ENCODE results near the gene JARID2. TPM values are rescaled to one million over a fixed set of nuclear protein-coding genes. Genes with fewer than 3 reads are reported as not detected.

JARID2 gene
- total RNA-seq, 8 experiments from 2014 or later = 11.8 to 39.9 (median 30.7) TPM

DNA sequence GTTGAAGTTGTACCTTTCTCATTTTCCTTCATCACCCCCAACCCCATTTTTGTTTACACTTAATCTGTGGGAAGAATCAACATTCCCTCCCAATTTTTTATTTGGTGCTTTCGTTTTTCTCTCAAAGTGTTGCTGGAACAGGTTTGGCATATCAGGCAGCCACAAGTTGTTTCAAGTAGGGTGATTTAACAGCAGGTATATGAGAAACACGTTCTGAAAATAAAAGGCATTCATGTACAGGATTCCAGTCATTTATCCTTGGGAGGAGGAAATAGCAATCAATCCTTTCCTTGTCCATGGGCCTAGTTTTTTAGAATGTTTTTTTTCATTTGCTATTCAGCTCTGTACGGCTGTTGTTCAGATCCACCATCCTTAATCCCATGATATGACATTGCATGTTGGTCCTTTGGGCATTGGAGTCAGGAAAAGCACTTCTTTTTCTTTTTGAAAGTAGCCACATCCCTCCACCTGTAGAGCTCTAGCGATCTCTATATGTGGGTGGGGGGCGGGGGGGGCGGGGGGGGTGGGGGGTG lies 120.2 kb downstream of the JARID2 start:
- Histone ChIP-seq H3K27ac (no peak overlapping the region), H3K4me3 (no peak overlapping the region)

DNA sequence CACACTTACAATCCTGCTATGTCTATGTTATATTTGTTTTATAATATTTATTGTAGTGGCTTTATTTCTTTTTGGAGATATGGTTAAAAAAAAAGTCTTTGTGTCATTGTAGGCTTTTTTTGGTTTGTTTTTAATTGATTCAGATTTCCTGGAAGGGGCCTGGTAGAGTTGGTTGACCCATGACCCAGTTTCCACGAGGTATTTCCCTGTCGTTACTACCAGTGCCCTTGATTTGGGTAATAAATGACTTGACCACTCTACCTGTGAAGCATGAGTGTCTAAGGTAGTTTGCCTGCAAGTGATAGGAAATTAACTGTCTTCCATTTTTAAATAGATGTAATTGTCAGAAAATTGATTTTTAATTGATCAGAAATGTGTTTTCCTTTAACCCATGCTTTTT lies 121.0 kb downstream of the JARID2 start:
- no peak for ATAC-seq (replicated peaks in 6 of 8)
- 57 to 93% (median 80%) methylated on average over 1 to 2 of the region's 2 CpGs; no CpG with 5 or more reads in 2 of the 10 experiments for WGBS, 10 experiments
- H3K4me3 ChIP-seq = no peak overlapping the region
- H3K27ac ChIP-seq = no peak overlapping the region
- peaks cover 60 to 68% of the 10 kb centered on the region in 2 donors for H3K4me1 ChIP-seq (replicated peaks in 1 of 2)
- in situ Hi-C loops (cut with MboI; ENCODE audit: low pct_unique_long_range_greater_than_20kb in 2 of 9, low sequenced_read_pairs in 9 of 9, unreplicated experiment in 9 of 9) = no loop called here

More for the DNA sequence above, 120.2 kb downstream of the JARID2 start:
- WGBS, 10 experiments = 17 to 86% (median 46%) methylated on average over 1 to 3 of the region's 6 CpGs
- in situ Hi-C loops (cut with MboI; ENCODE audit: low pct_unique_long_range_greater_than_20kb in 2 of 9, low sequenced_read_pairs in 9 of 9, unreplicated experiment in 9 of 9) = no loop called here
- ATAC-seq (replicated peaks in 6 of 8) = no peak
- H3K4me1 ChIP-seq (replicated peaks in 1 of 2) = peaks cover 52 to 59% of the 10 kb centered on the region in 2 donors

DNA sequence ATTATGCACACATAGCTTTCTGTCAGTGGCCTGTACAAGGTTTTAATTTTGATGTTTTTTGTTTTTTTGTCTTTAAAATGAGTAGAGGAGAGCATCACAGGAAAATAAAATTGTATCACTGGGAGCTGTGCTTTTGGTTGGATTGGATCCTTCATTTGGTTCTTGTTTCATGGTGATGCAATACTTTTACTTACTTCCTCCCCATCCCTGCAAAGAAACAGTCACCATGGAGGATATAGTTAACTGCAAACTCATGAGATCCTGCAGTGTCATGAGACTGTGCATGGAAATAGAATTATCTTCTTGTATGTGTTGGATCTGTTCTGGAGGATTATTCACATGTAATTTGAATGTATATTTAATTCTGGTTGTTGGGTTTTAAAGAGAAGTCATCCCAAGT lies 122.3 kb downstream of the JARID2 start:
- in situ Hi-C loops (cut with MboI; ENCODE audit: low pct_unique_long_range_greater_than_20kb in 2 of 9, low sequenced_read_pairs in 9 of 9, unreplicated experiment in 9 of 9) = no loop called here
- ATAC-seq (replicated peaks in 6 of 8) = no peak
- H3K27ac ChIP-seq = no peak overlapping the region
- H3K4me3 ChIP-seq = no peak overlapping the region
- peaks cover 63 to 69% of the 10 kb centered on the region in 2 donors for H3K4me1 ChIP-seq (replicated peaks in 1 of 2)

DNA sequence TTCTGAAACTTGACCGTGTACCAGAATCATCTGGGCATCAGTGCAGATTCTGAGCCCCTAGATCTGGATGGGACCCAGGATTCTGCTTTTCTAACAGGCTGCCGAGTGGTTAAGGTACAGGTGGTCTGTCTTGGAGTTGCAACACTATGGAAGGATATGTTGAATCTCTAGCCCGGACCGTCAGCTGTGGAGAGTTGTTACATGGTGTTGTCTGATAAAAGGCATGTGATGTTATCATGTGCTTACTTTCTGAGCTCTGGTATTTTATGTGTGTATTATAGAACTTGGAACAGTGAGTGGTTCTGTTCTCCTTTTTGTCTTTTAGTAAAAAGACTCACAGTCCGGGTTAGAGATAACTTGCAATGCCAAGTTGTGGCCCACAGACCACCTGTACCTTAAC lies 123.0 kb downstream of the JARID2 start:
- no peak for ATAC-seq (replicated peaks in 6 of 8)
- Histone ChIP-seq H3K4me1 (replicated peaks in 1 of 2) (peaks cover 62 to 66% of the 10 kb centered on the region in 2 donors), H3K4me3 (no peak overlapping the region), H3K27ac (no peak overlapping the region)
- WGBS, 10 experiments = 86 to 100% (median 93%) methylated on average over 1 to 5 of the region's 5 CpGs; no CpG with 5 or more reads in 1 of the 10 experiments
- in situ Hi-C loops (cut with MboI; ENCODE audit: low pct_unique_long_range_greater_than_20kb in 2 of 9, low sequenced_read_pairs in 9 of 9, unreplicated experiment in 9 of 9) = no loop called here

DNA sequence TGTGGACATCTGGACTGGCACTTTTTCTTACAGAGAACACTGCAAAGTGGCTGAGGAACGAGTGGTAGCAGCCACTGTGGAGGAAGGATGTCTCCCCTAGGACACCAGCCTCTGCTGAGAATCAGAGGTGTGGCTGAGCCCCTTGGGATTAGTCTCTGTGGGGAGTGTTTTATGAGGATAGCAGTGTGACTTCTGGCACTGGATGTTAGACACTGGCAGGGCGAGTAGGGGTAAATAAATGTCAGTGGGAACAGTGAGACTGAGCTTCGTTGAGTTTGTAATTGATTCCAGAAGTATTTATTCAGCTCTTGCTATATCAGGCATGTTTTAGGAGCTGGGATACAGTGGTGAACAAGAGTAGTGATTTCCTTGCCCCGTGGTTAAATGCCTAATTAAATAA lies 124.0 kb downstream of the JARID2 start:
- ATAC-seq (replicated peaks in 6 of 8) = peak in 4 of 8 experiments; percentile 18 to 35 (median 27)
- Histone ChIP-seq H3K27ac (no peak overlapping the region), H3K4me1 (replicated peaks in 1 of 2) (peaks cover 53 to 57% of the 10 kb centered on the region in 2 donors), H3K4me3 (no peak overlapping the region)
- 0 to 100% (median 75%) methylated on average over 1 to 4 of the region's 4 CpGs for WGBS, 10 experiments
- in situ Hi-C loops (cut with MboI; ENCODE audit: low pct_unique_long_range_greater_than_20kb in 2 of 9, low sequenced_read_pairs in 9 of 9, unreplicated experiment in 9 of 9) = no loop called here

DNA sequence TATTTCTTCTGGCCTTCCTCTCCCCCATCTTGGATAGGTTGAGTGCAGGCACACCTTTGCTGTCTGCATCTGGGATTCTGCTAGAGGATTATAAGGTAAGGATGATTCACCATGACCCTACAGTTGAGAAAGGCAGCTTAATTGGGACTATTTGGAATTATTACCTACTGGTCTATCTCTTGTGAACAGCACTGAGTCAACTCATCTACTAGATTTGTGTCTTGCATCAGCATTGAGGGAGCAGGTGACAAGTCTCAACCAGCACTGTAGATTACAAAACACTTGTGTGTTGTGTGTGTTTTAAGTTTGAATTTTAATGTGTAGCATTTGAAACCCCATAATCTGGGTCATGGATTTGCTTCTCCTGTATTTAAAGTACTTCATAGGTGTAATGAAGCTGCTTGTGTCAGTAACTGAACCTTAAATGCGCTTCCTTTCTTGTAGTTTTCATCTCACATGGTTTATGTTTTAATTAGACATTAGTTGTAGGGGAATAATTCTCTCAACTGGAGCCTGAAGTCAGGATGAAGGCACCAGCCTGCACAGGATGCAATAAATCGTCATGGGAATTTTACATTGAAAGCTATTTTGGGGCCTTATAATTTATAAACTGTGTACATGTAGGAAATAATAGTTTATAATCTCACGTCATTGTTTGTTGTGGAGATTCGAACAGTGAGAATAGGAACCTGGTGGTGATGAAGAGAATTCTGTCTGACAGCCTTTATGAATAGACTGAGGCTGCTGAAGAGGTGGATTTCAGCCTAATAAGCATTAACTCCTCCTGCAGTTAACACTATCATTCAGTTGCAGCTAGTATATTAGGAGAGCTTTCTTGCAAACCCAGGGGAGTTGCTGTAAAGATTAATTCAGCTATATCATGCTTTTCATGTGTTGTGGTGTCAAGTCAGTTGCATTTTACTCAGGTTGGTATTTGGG lies 125.1 kb downstream of the JARID2 start:
- Histone ChIP-seq H3K4me1 (replicated peaks in 1 of 2) (peaks cover 41 to 45% of the 10 kb centered on the region in 2 donors), H3K4me3 (no peak overlapping the region), H3K27ac (no peak overlapping the region)
- WGBS, 10 experiments = 71 to 100% (median 89%) methylated on average over 1 to 4 of the region's 4 CpGs
- in situ Hi-C loops (cut with MboI; ENCODE audit: low pct_unique_long_range_greater_than_20kb in 2 of 9, low sequenced_read_pairs in 9 of 9, unreplicated experiment in 9 of 9) = no loop called here
- peak in 5 of 8 experiments; percentile 44 to 74 (median 63) for ATAC-seq (replicated peaks in 6 of 8)

DNA sequence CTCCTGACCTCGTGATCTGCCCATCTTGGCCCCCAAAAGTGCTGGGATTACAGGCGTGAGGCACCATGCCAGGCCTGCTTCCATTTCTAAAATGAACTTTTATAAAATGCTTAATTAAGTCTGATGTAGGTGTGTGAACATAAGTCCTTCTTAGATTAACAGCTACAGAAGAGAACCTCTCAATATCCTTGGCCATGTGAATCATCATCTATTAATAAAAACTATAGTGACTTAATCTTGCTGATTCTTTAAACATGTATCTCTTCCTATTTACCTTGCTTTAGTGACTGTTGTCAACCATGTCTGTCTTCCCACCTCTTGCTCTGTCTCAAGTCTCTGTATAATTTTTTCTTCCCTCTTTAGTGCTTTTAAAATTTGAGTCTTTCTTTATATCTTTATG lies 127.1 kb downstream of the JARID2 start:
- Histone ChIP-seq H3K4me3 (no peak overlapping the region), H3K4me1 (replicated peaks in 1 of 2) (peaks cover 28% of the 10 kb centered on the region in 2 donors), H3K27ac (no peak overlapping the region)
- in situ Hi-C loops (cut with MboI; ENCODE audit: low pct_unique_long_range_greater_than_20kb in 2 of 9, low sequenced_read_pairs in 9 of 9, unreplicated experiment in 9 of 9) = no loop called here
- no peak for ATAC-seq (replicated peaks in 6 of 8)
- 80 to 100% (median 100%) methylated on average over 1 to 2 of the region's 2 CpGs; no CpG with 5 or more reads in 4 of the 10 experiments for WGBS, 10 experiments

DNA sequence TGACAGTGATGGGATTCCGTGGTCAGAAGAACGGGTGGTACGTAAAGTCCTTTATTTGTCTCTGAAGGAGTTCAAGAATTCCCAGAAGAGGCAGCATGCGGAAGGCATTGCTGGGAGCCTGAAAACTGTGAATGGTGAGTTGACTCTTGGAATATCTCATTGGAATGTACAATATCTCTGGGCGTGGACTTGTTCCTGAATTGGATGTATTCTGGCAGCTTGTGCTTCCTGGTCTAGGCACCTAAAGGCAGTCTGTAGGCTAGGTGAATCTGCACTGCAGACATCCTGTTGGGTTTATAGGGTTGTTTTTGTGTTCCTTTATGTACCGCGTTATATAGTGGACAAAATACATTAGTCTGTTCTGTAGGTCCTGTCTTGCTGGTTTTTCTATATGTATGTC lies 128.2 kb downstream of the JARID2 start:
- H3K27ac ChIP-seq = no peak overlapping the region
- no peak for ATAC-seq (replicated peaks in 6 of 8)
- no peak overlapping the region for H3K4me3 ChIP-seq
- 73 to 100% (median 98%) methylated on average over 2 to 7 of the region's 7 CpGs for WGBS, 10 experiments
- in situ Hi-C loops (cut with MboI; ENCODE audit: low pct_unique_long_range_greater_than_20kb in 2 of 9, low sequenced_read_pairs in 9 of 9, unreplicated experiment in 9 of 9) = no loop called here
- H3K4me1 ChIP-seq (replicated peaks in 1 of 2) = peaks cover 25 to 28% of the 10 kb centered on the region in 2 donors

DNA sequence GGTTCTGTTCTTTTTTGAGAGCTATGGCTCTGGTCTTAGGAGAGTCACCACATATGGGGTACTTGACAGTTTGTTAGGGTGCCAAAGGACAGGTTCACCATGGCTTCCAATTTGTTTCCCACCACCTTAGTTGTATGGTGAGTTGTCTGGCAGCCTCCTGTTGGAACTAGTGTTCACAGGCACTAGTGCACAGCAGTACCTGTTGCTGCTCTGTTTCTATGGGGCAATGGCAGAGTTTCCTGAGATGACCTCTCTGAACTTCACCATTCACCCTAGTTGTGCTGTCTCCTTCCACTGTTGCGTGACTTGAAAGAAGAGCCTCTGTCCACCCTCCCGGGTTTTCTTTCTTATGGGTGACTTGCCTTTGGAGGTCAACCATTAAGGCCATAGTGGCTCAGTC lies 129.1 kb downstream of the JARID2 start:
- no peak for ATAC-seq (replicated peaks in 6 of 8)
- Histone ChIP-seq H3K4me1 (replicated peaks in 1 of 2) (peaks cover 20 to 21% of the 10 kb centered on the region in 2 donors), H3K4me3 (no peak overlapping the region), H3K27ac (no peak overlapping the region)
- 21 to 100% (median 65%) methylated on average over 1 to 2 of the region's 2 CpGs; no CpG with 5 or more reads in 5 of the 10 experiments for WGBS, 10 experiments
- in situ Hi-C loops (cut with MboI; ENCODE audit: low pct_unique_long_range_greater_than_20kb in 2 of 9, low sequenced_read_pairs in 9 of 9, unreplicated experiment in 9 of 9) = loop anchor here in 2 of 9 experiments (25.0 kb wide), 2 partner anchors 1163 to 1238 kb away; no protein-coding TSS in a partner anchor

DNA sequence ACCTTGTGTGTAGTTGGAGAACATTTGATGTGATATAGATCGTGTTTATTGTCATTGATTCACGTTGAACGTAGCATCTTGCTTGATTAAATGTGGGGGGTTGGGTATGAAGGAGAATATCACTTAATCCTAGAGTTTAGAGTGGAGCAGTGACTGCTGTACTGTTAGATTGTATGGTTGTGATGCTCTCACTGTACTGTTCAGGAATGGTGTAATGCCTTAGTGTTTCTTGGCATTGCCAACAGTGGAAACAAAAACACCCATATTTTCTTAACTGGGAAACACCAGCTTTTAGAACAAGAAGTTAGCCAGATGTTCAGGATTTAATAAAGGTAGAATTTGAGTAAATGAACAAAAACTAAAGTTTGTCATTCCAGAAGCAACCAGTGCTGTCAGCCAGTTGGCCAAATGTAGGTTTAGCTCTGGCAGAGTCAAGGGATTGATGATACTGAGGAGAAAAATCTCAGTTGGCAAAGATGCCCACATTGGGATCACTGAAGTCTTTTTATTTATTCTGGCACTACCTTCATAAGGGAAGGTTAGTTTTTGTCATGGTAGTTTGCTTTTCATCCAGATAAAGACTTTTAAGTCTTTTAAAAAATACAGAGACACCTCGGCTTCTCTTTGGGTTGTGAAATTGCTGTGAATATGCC lies 129.9 kb downstream of the JARID2 start:
- Histone ChIP-seq H3K27ac (no peak overlapping the region), H3K4me3 (no peak overlapping the region), H3K4me1 (replicated peaks in 1 of 2) (peaks cover 14 to 18% of the 10 kb centered on the region in 2 donors)
- peak in 1 of 8 experiments; percentile 56 for ATAC-seq (replicated peaks in 6 of 8)
- in situ Hi-C loops (cut with MboI; ENCODE audit: low pct_unique_long_range_greater_than_20kb in 2 of 9, low sequenced_read_pairs in 9 of 9, unreplicated experiment in 9 of 9) = loop anchor here in 2 of 9 experiments (25.0 kb wide), 2 partner anchors 1163 to 1238 kb away; no protein-coding TSS in a partner anchor
- WGBS, 10 experiments = 53 to 100% (median 80%) methylated on average over 1 to 4 of the region's 4 CpGs; no CpG with 5 or more reads in 1 of the 10 experiments

DNA sequence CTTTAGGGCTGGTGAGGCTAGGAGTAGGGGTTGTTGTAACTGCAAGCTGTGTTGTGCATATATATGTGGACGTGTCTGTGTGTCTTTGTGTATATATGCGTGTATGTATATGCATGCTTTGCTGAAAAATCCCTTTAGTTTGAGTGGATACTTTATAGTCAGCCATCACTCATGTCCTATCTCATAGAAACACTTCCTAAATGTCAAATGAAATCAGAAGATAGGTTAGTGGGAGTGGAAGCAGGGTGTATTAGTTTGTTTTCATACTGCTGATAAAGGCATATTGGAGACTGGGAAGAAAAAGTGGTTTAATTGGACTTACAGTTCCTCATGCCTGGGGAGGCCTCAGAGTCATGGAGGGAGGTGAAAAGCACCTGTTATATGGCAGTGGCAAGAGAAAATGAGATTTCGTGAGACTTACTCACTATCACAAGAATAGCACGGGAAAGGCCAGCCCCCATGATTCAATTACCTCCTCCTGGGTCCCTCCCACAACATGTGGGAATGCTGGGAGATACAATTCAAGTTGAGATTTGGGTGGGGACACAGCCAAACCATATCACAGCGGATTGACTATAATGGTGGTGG lies 131.1 kb downstream of the JARID2 start:
- in situ Hi-C loops (cut with MboI; ENCODE audit: low pct_unique_long_range_greater_than_20kb in 2 of 9, low sequenced_read_pairs in 9 of 9, unreplicated experiment in 9 of 9) = loop anchor here in 2 of 9 experiments (25.0 kb wide), 2 partner anchors 1165 to 1240 kb away; no protein-coding TSS in a partner anchor
- Histone ChIP-seq H3K27ac (no peak overlapping the region), H3K4me1 (replicated peaks in 1 of 2) (peaks cover 1 to 6% of the 10 kb centered on the region in 2 donors), H3K4me3 (no peak overlapping the region)
- WGBS, 10 experiments = 54 to 100% (median 94%) methylated on average over 1 to 4 of the region's 5 CpGs; no CpG with 5 or more reads in 1 of the 10 experiments
- ATAC-seq (replicated peaks in 6 of 8) = peak in 2 of 8 experiments; percentile 20 to 36

DNA sequence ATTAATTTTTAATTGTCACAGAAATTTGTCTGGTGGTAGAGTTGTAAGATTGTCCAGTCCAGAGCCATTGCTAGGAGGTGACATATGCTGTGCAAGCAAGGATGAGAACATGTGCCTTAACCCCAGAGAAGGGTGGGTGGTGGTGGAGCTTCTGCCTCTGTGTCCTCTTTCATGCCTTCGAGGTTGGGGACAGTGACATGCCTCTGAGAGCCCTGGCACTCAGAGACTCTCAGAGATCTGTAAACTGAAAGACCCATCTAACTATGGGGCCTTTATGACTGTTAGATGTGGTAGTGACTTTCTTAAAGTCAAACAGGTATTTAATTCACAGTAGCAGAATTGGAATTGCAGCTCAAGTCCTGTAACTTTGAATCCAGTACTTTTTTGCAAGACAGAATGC lies 132.4 kb downstream of the JARID2 start:
- Histone ChIP-seq H3K4me1 (replicated peaks in 1 of 2) (peaks cover 9 to 11% of the 10 kb centered on the region in 2 donors), H3K4me3 (no peak overlapping the region), H3K27ac (no peak overlapping the region)
- no peak for ATAC-seq (replicated peaks in 6 of 8)
- 80 to 100% methylated on average over 1 of the region's 1 CpG; no CpG with 5 or more reads in 8 of the 10 experiments for WGBS, 10 experiments
- in situ Hi-C loops (cut with MboI; ENCODE audit: low pct_unique_long_range_greater_than_20kb in 2 of 9, low sequenced_read_pairs in 9 of 9, unreplicated experiment in 9 of 9) = loop anchor here in 2 of 9 experiments (25.0 kb wide), 2 partner anchors 1166 to 1241 kb away; no protein-coding TSS in a partner anchor
